K562 (cell line): Measurements from ENCODE around the gene FXYD1. TPM values are rescaled to one million over a fixed set of nuclear protein-coding genes. Genes with fewer than 3 reads are reported as not detected.

Experiments used
- ARID1B ChIP-seq: fragments of 450-650 bp; IDR thresholded peaks from 2 replicates; pipeline ENCODE4 v1.6.1; 2016; ENCODE audit warnings: antibody characterized with exemption, mild to moderate bottlenecking, inconsistent platforms
- BCL6 ChIP-seq: fragments of 250-450 bp; sonication (Bioruptor Pico); IDR thresholded peaks from 2 replicates; pipeline ENCODE4 v1.4.0; 2020
- CEBPG ChIP-seq, 3 experiments: fragments of 200-800 bp in 1 of 3; sonication (Bioruptor generic) in 1 of 3; sonication (generic) in 1 of 3; formaldehyde crosslinking in 1 of 3; IDR thresholded peaks in 2 of 3; conservative IDR thresholded peaks in 1 of 3; 2 replicates each; pipeline versions ENCODE4 v1.6.1 to v1.8.0; 2016 to 2022; ENCODE audit warnings: missing compliant biosample characterization in 2 of 3, missing genetic modification characterization in 2 of 3, mild to moderate bottlenecking in 1 of 3, missing genetic modification reagents in 1 of 3
- CSDE1 ChIP-seq, 2 experiments: fragments of 450-650 bp; IDR thresholded peaks; 2 replicates each; pipeline ENCODE4 v1.6.1; 2016; ENCODE audit warnings: mild to moderate bottlenecking in 1 of 2
- E2F6 ChIP-seq, 2 experiments: IDR thresholded peaks; 2 replicates each; pipeline ENCODE4 v1.6.1; 2011; ENCODE audit warnings: borderline replicate concordance in 1 of 2, control low read depth in 1 of 2, low read depth in 1 of 2, low read length in 1 of 2, mild to moderate bottlenecking in 1 of 2, mixed read lengths in 1 of 2, moderate library complexity in 1 of 2; ENCODE audit not compliant: insufficient read depth in 1 of 2, insufficient read length in 1 of 2, poor library complexity in 1 of 2, severe bottlenecking in 1 of 2; ENCODE audit errors: extremely low read depth in 1 of 2
- EP400 ChIP-seq: fragments of 450-650 bp; IDR thresholded peaks from 2 replicates; pipeline ENCODE4 v1.6.1; 2017; ENCODE audit warnings: antibody characterized with exemption, mild to moderate bottlenecking, moderate library complexity
- ETV1 ChIP-seq: fragments of 450-650 bp; conservative IDR thresholded peaks from 2 replicates; pipeline ENCODE4 v1.6.1; 2016; ENCODE audit warnings: missing genetic modification characterization, control low read depth, low read depth, missing compliant biosample characterization
- FOXP4 ChIP-seq: sonication (generic); formaldehyde crosslinking; IDR thresholded peaks from 2 replicates; pipeline ENCODE4 v1.8.0; 2022; ENCODE audit warnings: mild to moderate bottlenecking, missing genetic modification reagents, borderline replicate concordance
- GATAD2A ChIP-seq: fragments of 450-650 bp; IDR thresholded peaks from 2 replicates; pipeline ENCODE4 v1.6.1; 2017
- HBP1 ChIP-seq: fragments of 450-650 bp; formaldehyde crosslinking; IDR thresholded peaks from 2 replicates; pipeline ENCODE4 v1.4.0; 2022; ENCODE audit warnings: missing genetic modification characterization
- HDAC1 ChIP-seq, 2 experiments: fragments of 450-650 bp; IDR thresholded peaks; 2 replicates each; pipeline ENCODE4 v1.6.1; 2016 to 2017; ENCODE audit warnings: inconsistent platforms in 1 of 2, mild to moderate bottlenecking in 1 of 2, moderate library complexity in 1 of 2
- KLF1 ChIP-seq: fragments of 450-650 bp; IDR thresholded peaks from 2 replicates; pipeline ENCODE4 v1.6.1; 2016; ENCODE audit warnings: missing genetic modification characterization, missing compliant biosample characterization
- MAX ChIP-seq: sonication (generic); formaldehyde crosslinking; IDR thresholded peaks from 2 replicates; pipeline ENCODE4 v1.9.0; 2022; ENCODE audit warnings: mild to moderate bottlenecking, missing genetic modification reagents
- MLLT1 ChIP-seq, 2 experiments: fragments of 450-650 bp; IDR thresholded peaks; 2 replicates each; pipeline ENCODE4 v1.6.1; 2016
- MYNN ChIP-seq, 2 experiments: sonication (generic); formaldehyde crosslinking in 1 of 2; IDR thresholded peaks; 2 replicates each; pipeline versions ENCODE4 v1.5.0 to v1.6.1; 2016 to 2020; ENCODE audit warnings: antibody characterized with exemption in 1 of 2, missing genetic modification reagents in 1 of 2
- NEUROD1 ChIP-seq: fragments of 150-350 bp; IDR thresholded peaks from 2 replicates; pipeline ENCODE4 v1.6.1; 2014; ENCODE audit warnings: borderline replicate concordance, low read length, low read depth; ENCODE audit not compliant: partially characterized antibody
- SMARCA4 ChIP-seq: fragments of 450-650 bp; IDR thresholded peaks from 2 replicates; pipeline ENCODE4 v1.6.1; 2016
- SMARCC2 ChIP-seq: fragments of 450-650 bp; IDR thresholded peaks from 2 replicates; pipeline ENCODE4 v1.6.1; 2017; ENCODE audit warnings: antibody characterized with exemption, moderate library complexity, mild to moderate bottlenecking, low read depth
- SRSF9 ChIP-seq: fragments of 200-400 bp; formaldehyde crosslinking; IDR thresholded peaks from 2 replicates; pipeline ENCODE4 v1.6.1; 2017; ENCODE audit warnings: low read depth, low read length, borderline replicate concordance
- ZNF583 ChIP-seq: fragments of 250-450 bp; sonication (Bioruptor Pico); IDR thresholded peaks from 2 replicates; pipeline ENCODE4 v1.4.0; 2020
- polyA plus RNA-seq, 8 experiments: library from polyadenylated mRNA; depleted of rRNA in 4 of 8; stranded (reverse) in 5 of 8; unstranded in 3 of 8; fragments of >200 nt; fragmentation: Nextera tagmentation in 2 of 8; fragmentation: Illumina TruSeq in 1 of 8; extraction: Ambion mirVana in 2 of 8; extraction: Trizol in 1 of 8; gene quantifications; 2 replicates each; pipeline versions ENCODE4 v1.2.1 to v1.2.3, GENCODE V29; 2011 to 2014; ENCODE audit warnings: inconsistent platforms in 1 of 8, missing spikeins in 1 of 8
- total RNA-seq, 7 experiments: library from RNA; depleted of rRNA in 6 of 7; stranded (reverse); fragments of >200 nt in 6 of 7; fragmentation: Illumina TruSeq in 2 of 7; extraction: Trizol in 2 of 7; gene quantifications; 2 replicates each; pipeline versions ENCODE4 v1.2.1 to v1.2.3, GENCODE V29; 2011 to 2021; ENCODE audit warnings: low replicate concordance in 1 of 7

The FXYD1 gene
- total and polyA plus RNA-seq, 9 of the 15 experiments (the other 6 are each of a cell fraction or from before 2014, with no cell fraction given), result 0.40 to 3.2 (median 1.8) TPM; not detected in 3

- TF ChIP-seq HBP1 (CRISPR knock-in tag) (0 out of 2 replicates have a peak, but pooled peaks have one; percentile 8), SMARCA4 (peak; percentile 62), HDAC1 (IDR thresholded peaks at IDR 0.05) (peak in 1 of 2 experiments; percentile 91; a peak in 2 of 4 replicates), SMARCC2 (peak; percentile 58; the same call in 1 of the 2 replicates), GATAD2A (0 out of 2 replicates have a peak, but pooled peaks have one; percentile 50), FOXP4 (CRISPR knock-in tag) (no peak), ARID1B (peak; percentile 71), MYNN (IDR thresholded peaks at IDR 0.05) (peak; percentile 20; the same call in 1 of the 2 replicates), MYNN (CRISPR knock-in tag; IDR thresholded peaks at IDR 0.05) (no peak), CSDE1 (IDR thresholded peaks at IDR 0.05) (no peak), BCL6 (CRISPR knock-in tag) (no peak), EP400 (peak; percentile 95), ZNF583 (CRISPR knock-in tag) (peak; percentile 18; the same call in 1 of the 2 replicates), ETV1 (tag) (0 out of 2 replicates have a peak, but pooled peaks have one; percentile 6), KLF1 (peak; percentile 43; the same call in 1 of the 2 replicates), CEBPG (CRISPR knock-in tag; IDR thresholded peaks at IDR 0.05) (peak; percentile 89), CEBPG (tag; conservative IDR thresholded peaks at IDR 0.05 in 1 of 2, IDR thresholded peaks at IDR 0.05 in 1 of 2) (peak; percentile 70 to 74), MAX (CRISPR knock-in tag) (peak; percentile 63; the same call in 1 of the 2 replicates), SRSF9 (no peak), NEUROD1 (peak; percentile 51), E2F6 (IDR thresholded peaks at IDR 0.05; ENCODE audit: borderline replicate concordance in 1 of 2, extremely low read depth in 1 of 2, insufficient read depth in 1 of 2, insufficient read length in 1 of 2, low read depth in 1 of 2, low read length in 1 of 2, poor library complexity in 1 of 2, severe bottlenecking in 1 of 2) (peak; percentile 46 to 80), MLLT1 (IDR thresholded peaks at IDR 0.05) (peak; percentile 64 to 66; a peak in 2 of 4 replicates)
These were observed 16.1 kb downstream of the FXYD1 start, which contains the start of gene FXYD5 (continued) for GRCh38 chr19:35154525-35155406.
